ENCODE data around the gene SF3A1. TPM values are rescaled to one million over a fixed set of nuclear protein-coding genes. Genes with fewer than 3 reads are reported as not detected.

The SF3A1 gene
- total and polyA plus RNA-seq, 2 of the 13 experiments (the other 11 are each of a cell fraction or from before 2014, with no cell fraction given): 10.0 to 22.0 TPM

- TF ChIP-seq HMGXB3 (CRISPR knock-in tag; IDR thresholded peaks at IDR 0.05; ENCODE audit: borderline replicate concordance) (no peak), GTF2F1 (IDR thresholded peaks at IDR 0.05; ENCODE audit: low read length) (no peak), SOX6 (IDR thresholded peaks at IDR 0.05) (no peak), SOX6 (CRISPR knock-in tag; IDR thresholded peaks at IDR 0.05) (no peak), MED1 (CRISPR knock-in tag; IDR thresholded peaks at IDR 0.05) (0 out of 2 replicates have a peak, but pooled peaks have one; percentile 10), GPN1 (CRISPR knock-in tag; IDR thresholded peaks at IDR 0.05; ENCODE audit: borderline replicate concordance) (0 out of 2 replicates have a peak, but pooled peaks have one; percentile 58), DRAP1 (CRISPR knock-in tag; IDR thresholded peaks at IDR 0.05) (peak; percentile 43; the same call in 1 of the 2 replicates), MXI1 (IDR thresholded peaks at IDR 0.05; ENCODE audit: borderline replicate concordance, low read depth, low read length) (peak; percentile 83; the same call in 1 of the 3 replicates), HES4 (CRISPR knock-in tag; IDR thresholded peaks at IDR 0.05; ENCODE audit: borderline replicate concordance) (no peak), AKNA (CRISPR knock-in tag; IDR thresholded peaks at IDR 0.05; ENCODE audit: borderline replicate concordance) (no peak), CBX5 (CRISPR knock-in tag; IDR thresholded peaks at IDR 0.05; ENCODE audit: borderline replicate concordance) (no peak), ZFP91 (CRISPR knock-in tag; IDR thresholded peaks at IDR 0.05; ENCODE audit: borderline replicate concordance) (peak; percentile 100), SP1 (IDR thresholded peaks at IDR 0.05) (no peak), SP1 (CRISPR knock-in tag; IDR thresholded peaks at IDR 0.05) (peak; percentile 82), ZNF782 (CRISPR knock-in tag; IDR thresholded peaks at IDR 0.05; ENCODE audit: borderline replicate concordance) (no peak), SALL2 (CRISPR knock-in tag; IDR thresholded peaks at IDR 0.05) (peak; percentile 42; the same call in 1 of the 2 replicates), ZNF777 (CRISPR knock-in tag; IDR thresholded peaks at IDR 0.05) (peak; percentile 34; the same call in 1 of the 2 replicates), SP4 (CRISPR knock-in tag; IDR thresholded peaks at IDR 0.05) (peak; percentile 92)
These were observed 67.3 kb downstream of the SF3A1 start, which contains the start of gene CASTOR1 (continued) for GRCh38 chr22:30289141-30289979.
